WTC11 (cell line): ENCODE data around the gene NTPCR. TPM values are rescaled to one million over a fixed set of nuclear protein-coding genes. Genes with fewer than 3 reads are reported as not detected.

Source experiments
- ATAC-seq: fragments of 200-7000 bp; cut with Tn5 transposase; 2 replicates; pipeline ENCODE4 v1.10.0; 2021; ENCODE audit warnings: mild to moderate bottlenecking, moderate library complexity
- CTCF ChIA-PET: fragments of 300-600 bp; sonication (Branson Sonifier 250); formaldehyde crosslinking; loops from one replicate; lab custom pipeline; 2021; ENCODE audit warnings: antibody characterized with exemption; lab: Charles Lee
- POLR2A ChIA-PET: fragments of 350-600 bp; sonication (Branson Sonifier 250); formaldehyde crosslinking; loops from one replicate; lab custom pipeline; 2021; ENCODE audit warnings: antibody characterized with exemption; lab: Charles Lee
- DNase-seq: peaks from one replicate; pipeline ENCODE4 v3.0.0; 2021; ENCODE audit warnings: low spot score
- H3K27ac Mint-ChIP-seq: 2 replicates; pipeline ENCODE4 v1.8.0; 2021; ENCODE audit warnings: mixed read lengths
- H3K27me3 Mint-ChIP-seq: 2 replicates; pipeline ENCODE4 v1.8.0; 2021; ENCODE audit warnings: low read depth, mild to moderate bottlenecking, moderate library complexity, mixed read lengths
- H3K36me3 Mint-ChIP-seq: 2 replicates; pipeline ENCODE4 v1.8.0; 2021; ENCODE audit warnings: mixed read lengths
- H3K4me1 Mint-ChIP-seq: 2 replicates; pipeline ENCODE4 v1.8.0; 2022; ENCODE audit warnings: mixed read lengths
- H3K4me3 Mint-ChIP-seq: 2 replicates; pipeline ENCODE4 v1.8.0; 2021; ENCODE audit warnings: mild to moderate bottlenecking, moderate library complexity, mixed read lengths
- H3K9me3 Mint-ChIP-seq: 2 replicates; pipeline ENCODE4 v1.8.0; 2021; ENCODE audit warnings: mixed read lengths
- CTCF ChIP-seq: fragments of 200-600 bp; IDR thresholded peaks from 2 replicates; pipeline ENCODE4 v1.8.0; 2022; ENCODE audit warnings: antibody characterized with exemption
- ELF4 ChIP-seq: sonication (generic); formaldehyde crosslinking; IDR thresholded peaks from 2 replicates; pipeline ENCODE4 v1.8.1; 2022; ENCODE audit warnings: low read depth, mild to moderate bottlenecking, moderate library complexity, missing genetic modification reagents
- EMX1 ChIP-seq: fragments of 250-450 bp; sonication (Bioruptor Pico); IDR thresholded peaks from 2 replicates; pipeline ENCODE4 v1.8.0; 2021; ENCODE audit warnings: mild to moderate bottlenecking
- ESRRA ChIP-seq: sonication (generic); formaldehyde crosslinking; IDR thresholded peaks from 2 replicates; pipeline ENCODE4 v1.8.1; 2022; ENCODE audit warnings: mild to moderate bottlenecking, missing genetic modification reagents, borderline replicate concordance
- IRF1 ChIP-seq: sonication (generic); formaldehyde crosslinking; IDR thresholded peaks from 2 replicates; pipeline ENCODE4 v1.8.0; 2023; ENCODE audit warnings: missing genetic modification reagents
- IRF2 ChIP-seq: sonication (generic); formaldehyde crosslinking; IDR thresholded peaks from 2 replicates; pipeline ENCODE4 v1.8.0; 2022; ENCODE audit warnings: low read depth, missing genetic modification reagents, borderline replicate concordance
- JUN ChIP-seq: sonication (generic); formaldehyde crosslinking; IDR thresholded peaks from 2 replicates; pipeline ENCODE4 v1.8.0; 2023; ENCODE audit warnings: mild to moderate bottlenecking, missing genetic modification reagents
- KAT7 ChIP-seq: sonication (generic); formaldehyde crosslinking; IDR thresholded peaks from 2 replicates; pipeline ENCODE4 v1.8.1; 2023; ENCODE audit warnings: missing genetic modification reagents, mild to moderate bottlenecking, borderline replicate concordance
- NFE2L1 ChIP-seq: sonication (generic); formaldehyde crosslinking; IDR thresholded peaks from 2 replicates; pipeline ENCODE4 v1.8.1; 2023; ENCODE audit warnings: missing genetic modification reagents
- OVOL2 ChIP-seq: fragments of 250-450 bp; sonication (Bioruptor Pico); IDR thresholded peaks from 2 replicates; pipeline ENCODE4 v1.9.0; 2021; ENCODE audit warnings: mild to moderate bottlenecking, borderline replicate concordance
- SOX15 ChIP-seq: fragments of 250-450 bp; sonication (Bioruptor Pico); IDR thresholded peaks from 2 replicates; pipeline ENCODE4 v1.9.0; 2021; ENCODE audit warnings: mild to moderate bottlenecking
- ZNF121 ChIP-seq: sonication (generic); formaldehyde crosslinking; IDR thresholded peaks from 2 replicates; pipeline ENCODE4 v1.8.0; 2023; ENCODE audit warnings: missing genetic modification reagents
- ZNF396 ChIP-seq: fragments of 250-450 bp; sonication (Bioruptor Pico); IDR thresholded peaks from 2 replicates; pipeline ENCODE4 v1.8.0; 2021; ENCODE audit warnings: mild to moderate bottlenecking, moderate library complexity, borderline replicate concordance
- ZNF416 ChIP-seq: fragments of 250-450 bp; sonication (Bioruptor Pico); IDR thresholded peaks from 2 replicates; pipeline ENCODE4 v1.9.0; 2021; ENCODE audit warnings: mild to moderate bottlenecking, inconsistent platforms
- total RNA-seq: library from RNA; stranded (reverse); gene quantifications from 3 replicates; pipeline ENCODE4 v1.2.3, GENCODE V29; 2021
- TF ChIP-seq, protein P1 (sequence below): sonication (generic); formaldehyde crosslinking; IDR thresholded peaks from 2 replicates; pipeline ENCODE4 v1.8.1; 2022; ENCODE audit warnings: low read depth, missing genetic modification reagents, borderline replicate concordance
- TF ChIP-seq, protein P2 (sequence below): fragments of 250-450 bp; sonication (Bioruptor Pico); IDR thresholded peaks from 2 replicates; pipeline ENCODE4 v1.9.0; 2021; ENCODE audit warnings: mild to moderate bottlenecking, borderline replicate concordance
- TF ChIP-seq, protein P3 (sequence below): sonication (generic); formaldehyde crosslinking; IDR thresholded peaks from 2 replicates; pipeline ENCODE4 v1.8.0; 2023; ENCODE audit warnings: missing genetic modification reagents, mild to moderate bottlenecking, borderline replicate concordance

Gene NTPCR
- total RNA-seq, 1 experiment from 2014 or later, result 102 TPM

DNA sequence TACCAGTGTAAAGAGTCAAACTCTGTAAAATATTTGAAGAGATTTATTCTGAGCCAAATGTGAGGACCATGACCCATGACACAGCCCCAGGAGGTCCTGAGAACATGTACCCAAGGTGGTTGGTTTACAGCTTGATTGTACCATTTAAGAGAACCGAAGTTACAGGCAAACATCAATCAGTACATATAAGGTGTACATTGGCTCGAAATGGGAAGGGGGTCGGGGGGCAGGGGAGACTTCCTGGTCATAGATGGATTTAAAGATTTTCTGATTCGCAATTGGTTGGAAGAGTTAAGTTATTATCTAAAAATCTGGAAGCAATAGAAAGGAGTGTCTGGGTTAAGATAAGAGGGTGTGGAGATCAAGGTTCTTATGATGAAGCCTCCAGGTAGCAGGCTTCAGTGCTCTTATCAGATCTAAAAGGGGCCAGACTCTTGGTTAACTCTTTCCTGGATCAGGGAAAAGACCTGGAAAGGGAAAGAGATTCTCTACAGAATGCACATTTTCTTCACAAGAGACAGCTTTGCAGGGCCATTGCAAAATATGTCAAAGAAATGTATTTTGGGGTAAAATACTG, 47.5 kb upstream of the NTPCR start:
- CTCF ChIA-PET, result interaction anchor here (0.6 to 1.0 kb wide), 2 partner anchors 22 to 61 kb away, joined by 3 to 4 read pairs; no protein-coding TSS in a partner anchor
- no peaks in the 10 kb centered on the region for H3K36me3 Mint-ChIP-seq
- TF ChIP-seq, protein P1, sequence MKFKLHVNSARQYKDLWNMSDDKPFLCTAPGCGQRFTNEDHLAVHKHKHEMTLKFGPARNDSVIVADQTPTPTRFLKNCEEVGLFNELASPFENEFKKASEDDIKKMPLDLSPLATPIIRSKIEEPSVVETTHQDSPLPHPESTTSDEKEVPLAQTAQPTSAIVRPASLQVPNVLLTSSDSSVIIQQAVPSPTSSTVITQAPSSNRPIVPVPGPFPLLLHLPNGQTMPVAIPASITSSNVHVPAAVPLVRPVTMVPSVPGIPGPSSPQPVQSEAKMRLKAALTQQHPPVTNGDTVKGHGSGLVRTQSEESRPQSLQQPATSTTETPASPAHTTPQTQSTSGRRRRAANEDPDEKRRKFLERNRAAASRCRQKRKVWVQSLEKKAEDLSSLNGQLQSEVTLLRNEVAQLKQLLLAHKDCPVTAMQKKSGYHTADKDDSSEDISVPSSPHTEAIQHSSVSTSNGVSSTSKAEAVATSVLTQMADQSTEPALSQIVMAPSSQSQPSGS (CRISPR knock-in tag), result no peak
- no peak for TF ChIP-seq JUN (CRISPR knock-in tag)
- TF ChIP-seq, protein P2, sequence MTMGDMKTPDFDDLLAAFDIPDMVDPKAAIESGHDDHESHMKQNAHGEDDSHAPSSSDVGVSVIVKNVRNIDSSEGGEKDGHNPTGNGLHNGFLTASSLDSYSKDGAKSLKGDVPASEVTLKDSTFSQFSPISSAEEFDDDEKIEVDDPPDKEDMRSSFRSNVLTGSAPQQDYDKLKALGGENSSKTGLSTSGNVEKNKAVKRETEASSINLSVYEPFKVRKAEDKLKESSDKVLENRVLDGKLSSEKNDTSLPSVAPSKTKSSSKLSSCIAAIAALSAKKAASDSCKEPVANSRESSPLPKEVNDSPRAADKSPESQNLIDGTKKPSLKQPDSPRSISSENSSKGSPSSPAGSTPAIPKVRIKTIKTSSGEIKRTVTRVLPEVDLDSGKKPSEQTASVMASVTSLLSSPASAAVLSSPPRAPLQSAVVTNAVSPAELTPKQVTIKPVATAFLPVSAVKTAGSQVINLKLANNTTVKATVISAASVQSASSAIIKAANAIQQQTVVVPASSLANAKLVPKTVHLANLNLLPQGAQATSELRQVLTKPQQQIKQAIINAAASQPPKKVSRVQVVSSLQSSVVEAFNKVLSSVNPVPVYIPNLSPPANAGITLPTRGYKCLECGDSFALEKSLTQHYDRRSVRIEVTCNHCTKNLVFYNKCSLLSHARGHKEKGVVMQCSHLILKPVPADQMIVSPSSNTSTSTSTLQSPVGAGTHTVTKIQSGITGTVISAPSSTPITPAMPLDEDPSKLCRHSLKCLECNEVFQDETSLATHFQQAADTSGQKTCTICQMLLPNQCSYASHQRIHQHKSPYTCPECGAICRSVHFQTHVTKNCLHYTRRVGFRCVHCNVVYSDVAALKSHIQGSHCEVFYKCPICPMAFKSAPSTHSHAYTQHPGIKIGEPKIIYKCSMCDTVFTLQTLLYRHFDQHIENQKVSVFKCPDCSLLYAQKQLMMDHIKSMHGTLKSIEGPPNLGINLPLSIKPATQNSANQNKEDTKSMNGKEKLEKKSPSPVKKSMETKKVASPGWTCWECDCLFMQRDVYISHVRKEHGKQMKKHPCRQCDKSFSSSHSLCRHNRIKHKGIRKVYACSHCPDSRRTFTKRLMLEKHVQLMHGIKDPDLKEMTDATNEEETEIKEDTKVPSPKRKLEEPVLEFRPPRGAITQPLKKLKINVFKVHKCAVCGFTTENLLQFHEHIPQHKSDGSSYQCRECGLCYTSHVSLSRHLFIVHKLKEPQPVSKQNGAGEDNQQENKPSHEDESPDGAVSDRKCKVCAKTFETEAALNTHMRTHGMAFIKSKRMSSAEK (CRISPR knock-in tag), result no peak
- TF ChIP-seq ZNF416 (CRISPR knock-in tag), result no peak
- TF ChIP-seq ZNF121 (CRISPR knock-in tag), result no peak
- H3K4me1 Mint-ChIP-seq, result peaks cover 24% of the 10 kb centered on the region
- H3K27me3 Mint-ChIP-seq, result peaks cover 14% of the 10 kb centered on the region
- peaks cover 4% of the 10 kb centered on the region; the same call in 1 of the 2 replicates for H3K9me3 Mint-ChIP-seq
- POLR2A ChIA-PET, result no interaction called here
- DNase-seq, result no peak
- ATAC-seq, result no peak
- no peak overlapping the region for H3K4me3 Mint-ChIP-seq
- no peak overlapping the region for H3K27ac Mint-ChIP-seq

DNA sequence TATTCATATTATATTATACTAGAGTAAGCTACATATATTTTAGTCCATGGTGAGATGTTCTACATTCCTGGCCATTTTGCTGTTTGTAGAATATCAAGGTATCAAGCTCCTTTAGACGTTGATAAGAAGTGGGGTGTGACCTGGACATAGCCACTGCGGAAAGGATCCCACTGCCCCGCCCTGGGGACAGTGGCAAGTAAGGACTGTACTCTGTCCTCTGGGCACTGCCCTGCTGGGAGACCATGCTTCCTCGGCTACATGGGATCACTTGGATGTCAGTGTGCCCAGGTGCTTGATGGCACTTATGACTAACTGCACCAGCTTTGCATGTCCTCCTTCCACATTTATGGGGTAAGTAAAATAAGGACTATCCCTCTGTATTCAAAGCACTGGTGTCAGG, 46.3 kb upstream of the NTPCR start:
- ATAC-seq, result no peak
- H3K27ac Mint-ChIP-seq, result no peak overlapping the region
- DNase-seq, result no peak
- ChIA-PET CTCF (no interaction called here), POLR2A (no interaction called here)
- H3K9me3 Mint-ChIP-seq, result no peaks in the 10 kb centered on the region
- H3K4me1 Mint-ChIP-seq, result peaks cover 22% of the 10 kb centered on the region
- peaks cover 11% of the 10 kb centered on the region for H3K27me3 Mint-ChIP-seq
- no peaks in the 10 kb centered on the region for H3K36me3 Mint-ChIP-seq
- H3K4me3 Mint-ChIP-seq, result no peak overlapping the region
- TF ChIP-seq ZNF396 (CRISPR knock-in tag) (no peak), ZNF121 (CRISPR knock-in tag) (no peak), IRF2 (CRISPR knock-in tag) (no peak), EMX1 (no peak), IRF1 (CRISPR knock-in tag) (no peak), ZNF416 (CRISPR knock-in tag) (no peak), OVOL2 (CRISPR knock-in tag) (no peak), ELF4 (CRISPR knock-in tag) (no peak), JUN (CRISPR knock-in tag) (no peak), ESRRA (CRISPR knock-in tag) (no peak), KAT7 (CRISPR knock-in tag) (no peak), NFE2L1 (CRISPR knock-in tag) (no peak), CTCF (no peak), SOX15 (CRISPR knock-in tag) (no peak)
- TF ChIP-seq, protein P2 (CRISPR knock-in tag), result no peak
- TF ChIP-seq, protein P3, sequence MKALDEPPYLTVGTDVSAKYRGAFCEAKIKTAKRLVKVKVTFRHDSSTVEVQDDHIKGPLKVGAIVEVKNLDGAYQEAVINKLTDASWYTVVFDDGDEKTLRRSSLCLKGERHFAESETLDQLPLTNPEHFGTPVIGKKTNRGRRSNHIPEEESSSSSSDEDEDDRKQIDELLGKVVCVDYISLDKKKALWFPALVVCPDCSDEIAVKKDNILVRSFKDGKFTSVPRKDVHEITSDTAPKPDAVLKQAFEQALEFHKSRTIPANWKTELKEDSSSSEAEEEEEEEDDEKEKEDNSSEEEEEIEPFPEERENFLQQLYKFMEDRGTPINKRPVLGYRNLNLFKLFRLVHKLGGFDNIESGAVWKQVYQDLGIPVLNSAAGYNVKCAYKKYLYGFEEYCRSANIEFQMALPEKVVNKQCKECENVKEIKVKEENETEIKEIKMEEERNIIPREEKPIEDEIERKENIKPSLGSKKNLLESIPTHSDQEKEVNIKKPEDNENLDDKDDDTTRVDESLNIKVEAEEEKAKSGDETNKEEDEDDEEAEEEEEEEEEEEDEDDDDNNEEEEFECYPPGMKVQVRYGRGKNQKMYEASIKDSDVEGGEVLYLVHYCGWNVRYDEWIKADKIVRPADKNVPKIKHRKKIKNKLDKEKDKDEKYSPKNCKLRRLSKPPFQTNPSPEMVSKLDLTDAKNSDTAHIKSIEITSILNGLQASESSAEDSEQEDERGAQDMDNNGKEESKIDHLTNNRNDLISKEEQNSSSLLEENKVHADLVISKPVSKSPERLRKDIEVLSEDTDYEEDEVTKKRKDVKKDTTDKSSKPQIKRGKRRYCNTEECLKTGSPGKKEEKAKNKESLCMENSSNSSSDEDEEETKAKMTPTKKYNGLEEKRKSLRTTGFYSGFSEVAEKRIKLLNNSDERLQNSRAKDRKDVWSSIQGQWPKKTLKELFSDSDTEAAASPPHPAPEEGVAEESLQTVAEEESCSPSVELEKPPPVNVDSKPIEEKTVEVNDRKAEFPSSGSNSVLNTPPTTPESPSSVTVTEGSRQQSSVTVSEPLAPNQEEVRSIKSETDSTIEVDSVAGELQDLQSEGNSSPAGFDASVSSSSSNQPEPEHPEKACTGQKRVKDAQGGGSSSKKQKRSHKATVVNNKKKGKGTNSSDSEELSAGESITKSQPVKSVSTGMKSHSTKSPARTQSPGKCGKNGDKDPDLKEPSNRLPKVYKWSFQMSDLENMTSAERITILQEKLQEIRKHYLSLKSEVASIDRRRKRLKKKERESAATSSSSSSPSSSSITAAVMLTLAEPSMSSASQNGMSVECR (CRISPR knock-in tag), result no peak
